HEK293 (cell line): Measurements from ENCODE around the gene ACP7.
"Not testable (repeated sequence)": the region's sequence is repeated elsewhere in the genome, so short reads cannot be mapped to it uniquely, and the experiment has no call there.

Experiments used
- CTCF ChIA-PET: fragments of 350-600 bp; formaldehyde crosslinking; extraction: SDS; loops from one replicate; lab custom pipeline; 2021; ENCODE audit warnings: antibody characterized with exemption; lab: Yijun Ruan, JAX
- POLR2A ChIA-PET: fragments of 300-600 bp; formaldehyde crosslinking; extraction: SDS; loops from one replicate; lab custom pipeline; 2020; ENCODE audit warnings: antibody characterized with exemption, inconsistent platforms; lab: Yijun Ruan, JAX
- H3K27ac ChIP-seq: fragments of 200-500 bp; sonication (Bioruptor generic); 2 replicates; pipeline ENCODE4 v1.5.1; 2014; ENCODE audit warnings: low read depth, low read length, control low read depth, inconsistent platforms; ENCODE audit errors: extremely low read depth
- H3K36me3 ChIP-seq, 2 experiments: fragments of 200-500 bp in 1 of 2; sonication (Bioruptor generic) in 1 of 2; 1 replicate in 1 of 2; 2 replicates in 1 of 2; pipeline ENCODE4 v1.5.1; 2014 to 2017; ENCODE audit warnings: inconsistent platforms in 2 of 2, low read length in 2 of 2; ENCODE audit not compliant: control insufficient read depth in 2 of 2, insufficient read depth in 1 of 2
- H3K4me1 ChIP-seq: fragments of 200-500 bp; sonication (Bioruptor generic); 2 replicates; pipeline ENCODE4 v1.5.1; 2014; ENCODE audit warnings: mild to moderate bottlenecking, low read length, inconsistent platforms; ENCODE audit not compliant: control insufficient read depth, insufficient read depth
- H3K4me3 ChIP-seq: 2 replicates; pipeline ENCODE4 v1.5.1; 2011; ENCODE audit warnings: low read depth, mild to moderate bottlenecking, control low read depth, low read length, moderate library complexity
- H3K9me3 ChIP-seq: fragments of 200-500 bp; sonication (Bioruptor generic); 2 replicates; pipeline ENCODE4 v1.5.1; 2014; ENCODE audit warnings: low read depth, low read length, inconsistent platforms; ENCODE audit not compliant: control insufficient read depth, insufficient read depth
- GLI4 ChIP-seq: fragments of 450-650 bp; formaldehyde crosslinking; IDR thresholded peaks from 2 replicates; pipeline ENCODE4 v1.5.1; 2016; ENCODE audit warnings: missing biosample characterization, missing genetic modification characterization
- SALL2 ChIP-seq: fragments of 450-650 bp; formaldehyde crosslinking; IDR thresholded peaks from 2 replicates; pipeline ENCODE4 v1.5.0; 2017; ENCODE audit warnings: missing biosample characterization, mild to moderate bottlenecking, missing genetic modification characterization, borderline replicate concordance
- YY1 ChIP-seq: fragments of 450-650 bp; formaldehyde crosslinking; IDR thresholded peaks from 2 replicates; pipeline ENCODE4 v1.5.1; 2018; ENCODE audit warnings: missing biosample characterization, missing genetic modification characterization
- ZBTB10 ChIP-seq: fragments of 450-650 bp; formaldehyde crosslinking; IDR thresholded peaks from 2 replicates; pipeline ENCODE4 v1.5.1; 2016; ENCODE audit warnings: missing biosample characterization, missing genetic modification characterization
- ZBTB11 ChIP-seq: fragments of 450-650 bp; formaldehyde crosslinking; conservative IDR thresholded peaks from 2 replicates; pipeline ENCODE4 v1.5.1; 2016; ENCODE audit warnings: low read depth, missing biosample characterization, missing genetic modification characterization
- ZBTB17 ChIP-seq: fragments of 450-650 bp; formaldehyde crosslinking; IDR thresholded peaks from 2 replicates; pipeline ENCODE4 v1.5.1; 2016; ENCODE audit warnings: missing biosample characterization, missing genetic modification characterization
- ZBTB26 ChIP-seq: fragments of 450-650 bp; formaldehyde crosslinking; optimal IDR thresholded peaks from 2 replicates; pipeline ENCODE3; 2016; ENCODE audit warnings: missing biosample characterization, mild to moderate bottlenecking, missing genetic modification characterization
- ZBTB6 ChIP-seq: fragments of 450-650 bp; formaldehyde crosslinking; IDR thresholded peaks from 2 replicates; pipeline ENCODE4 v1.5.1; 2017; ENCODE audit warnings: missing biosample characterization, missing genetic modification characterization
- ZNF23 ChIP-seq: fragments of 450-650 bp; formaldehyde crosslinking; IDR thresholded peaks from 2 replicates; pipeline ENCODE4 v1.5.1; 2016; ENCODE audit warnings: missing biosample characterization, missing genetic modification characterization, borderline replicate concordance
- ZNF311 ChIP-seq: fragments of 450-650 bp; formaldehyde crosslinking; IDR thresholded peaks from 2 replicates; pipeline ENCODE4 v1.5.1; 2017; ENCODE audit warnings: missing biosample characterization, missing genetic modification characterization, borderline replicate concordance
- ZNF366 ChIP-seq: fragments of 450-650 bp; formaldehyde crosslinking; conservative IDR thresholded peaks from 2 replicates; pipeline ENCODE4 v1.5.1; 2016; ENCODE audit warnings: missing biosample characterization, missing genetic modification characterization
- ZNF501 ChIP-seq: fragments of 450-650 bp; formaldehyde crosslinking; IDR thresholded peaks from 2 replicates; pipeline ENCODE4 v1.5.1; 2016; ENCODE audit warnings: missing biosample characterization, missing genetic modification characterization
- ZNF555 ChIP-seq: fragments of 450-650 bp; formaldehyde crosslinking; conservative IDR thresholded peaks from 2 replicates; pipeline ENCODE4 v1.5.1; 2017; ENCODE audit warnings: missing biosample characterization, mild to moderate bottlenecking, missing genetic modification characterization, inconsistent platforms
- ZNF580 ChIP-seq: fragments of 450-650 bp; formaldehyde crosslinking; IDR thresholded peaks from 2 replicates; pipeline ENCODE4 v1.5.1; 2016; ENCODE audit warnings: missing biosample characterization, missing genetic modification characterization
- ZNF585B ChIP-seq: fragments of 450-650 bp; formaldehyde crosslinking; IDR thresholded peaks from 2 replicates; pipeline ENCODE4 v1.5.1; 2016; ENCODE audit warnings: missing biosample characterization, missing genetic modification characterization
- ZNF621 ChIP-seq: fragments of 450-650 bp; formaldehyde crosslinking; IDR thresholded peaks from 2 replicates; pipeline ENCODE4 v1.5.1; 2017; ENCODE audit warnings: missing biosample characterization, missing genetic modification characterization
- ZNF645 ChIP-seq: fragments of 450-650 bp; formaldehyde crosslinking; IDR thresholded peaks from 2 replicates; pipeline ENCODE4; 2016; ENCODE audit warnings: missing biosample characterization, missing genetic modification characterization
- ZNF658 ChIP-seq: fragments of 450-650 bp; formaldehyde crosslinking; IDR thresholded peaks from 2 replicates; pipeline ENCODE4; 2016; ENCODE audit warnings: missing biosample characterization, missing genetic modification characterization
- ZNF76 ChIP-seq: fragments of 450-650 bp; formaldehyde crosslinking; IDR thresholded peaks from 2 replicates; pipeline ENCODE4; 2016; ENCODE audit warnings: low read depth, missing biosample characterization, missing genetic modification characterization, borderline replicate concordance
- ZSCAN23 ChIP-seq: fragments of 450-650 bp; formaldehyde crosslinking; IDR thresholded peaks from 2 replicates; pipeline ENCODE4 v1.5.1; 2016; ENCODE audit warnings: missing biosample characterization, missing genetic modification characterization

Gene ACP7

GRCh38 chr19:39142630-39143029, 58.5 kb downstream of the ACP7 start:
- Histone ChIP-seq H3K27ac (no peak overlapping the region), H3K36me3 (peaks cover 0 to 4% of the 10 kb centered on the region in 2 experiments; a peak in 1 of 3 replicates), H3K4me1 (peaks cover 20% of the 10 kb centered on the region), H3K9me3 (no peaks in the 10 kb centered on the region), H3K4me3 (no peak overlapping the region)
- ChIA-PET CTCF (interaction anchor here (1.1 to 1.5 kb wide), 2 partner anchors 32 to 44 kb away, joined by 3 to 4 read pairs; no protein-coding TSS in a partner anchor), POLR2A (no interaction called here)
- TF ChIP-seq SALL2 (tag by site-specific recombination) (no peak), ZNF501 (tag by site-specific recombination) (no peak), YY1 (tag by site-specific recombination) (no peak), ZBTB26 (no peak), ZNF23 (tag by site-specific recombination) (no peak), ZBTB10 (tag by site-specific recombination) (no peak), ZNF311 (tag by site-specific recombination) (no peak), GLI4 (no peak), ZNF76 (tag by site-specific recombination) (no peak), ZNF621 (tag by site-specific recombination) (no peak), ZNF555 (tag by site-specific recombination) (no peak), ZBTB11 (tag by site-specific recombination) (no peak), ZSCAN23 (tag by site-specific recombination) (no peak), ZNF658 (tag by site-specific recombination) (no peak), ZNF645 (no peak), ZNF585B (tag by site-specific recombination) (no peak)

- H3K27ac ChIP-seq, H3K4me3 ChIP-seq, H3K9me3 ChIP-seq: not testable (repeated sequence)
- CTCF ChIA-PET: interaction anchor here (0.7 to 1.1 kb wide), 4 partner anchors 21 to 55 kb away, joined by 3 to 4 read pairs (median 4); no protein-coding TSS in a partner anchor
- peaks cover 1 to 15% of the 10 kb centered on the region in 2 experiments; a peak in 2 of 3 replicates for H3K36me3 ChIP-seq
- POLR2A ChIA-PET: interaction anchor here (0.6 kb wide), 1 partner anchor 27 kb away, joined by 5 read pairs; no protein-coding TSS in a partner anchor
- H3K4me1 ChIP-seq: peaks cover 20% of the 10 kb centered on the region
- peak; percentile 60 for TF ChIP-seq ZNF366 (tag by site-specific recombination)
- TF ChIP-seq ZNF580 (tag by site-specific recombination): peak; percentile 35; the same call in 1 of the 2 replicates
- 0 out of 2 replicates have a peak, but pooled peaks have one; percentile 39 for TF ChIP-seq ZBTB17 (tag by site-specific recombination)
- TF ChIP-seq ZBTB6 (tag by site-specific recombination): peak; percentile 9; the same call in 1 of the 2 replicates
- TF ChIP-seq, all 188 proteins: peak for 4; not testable (repeated sequence) for 184
Observed at GRCh38 chr19:39143757-39144289, 59.7 kb downstream of the ACP7 start.
